Measurements from ENCODE around the gene ZNRF3.

Gene ZNRF3

DNA sequence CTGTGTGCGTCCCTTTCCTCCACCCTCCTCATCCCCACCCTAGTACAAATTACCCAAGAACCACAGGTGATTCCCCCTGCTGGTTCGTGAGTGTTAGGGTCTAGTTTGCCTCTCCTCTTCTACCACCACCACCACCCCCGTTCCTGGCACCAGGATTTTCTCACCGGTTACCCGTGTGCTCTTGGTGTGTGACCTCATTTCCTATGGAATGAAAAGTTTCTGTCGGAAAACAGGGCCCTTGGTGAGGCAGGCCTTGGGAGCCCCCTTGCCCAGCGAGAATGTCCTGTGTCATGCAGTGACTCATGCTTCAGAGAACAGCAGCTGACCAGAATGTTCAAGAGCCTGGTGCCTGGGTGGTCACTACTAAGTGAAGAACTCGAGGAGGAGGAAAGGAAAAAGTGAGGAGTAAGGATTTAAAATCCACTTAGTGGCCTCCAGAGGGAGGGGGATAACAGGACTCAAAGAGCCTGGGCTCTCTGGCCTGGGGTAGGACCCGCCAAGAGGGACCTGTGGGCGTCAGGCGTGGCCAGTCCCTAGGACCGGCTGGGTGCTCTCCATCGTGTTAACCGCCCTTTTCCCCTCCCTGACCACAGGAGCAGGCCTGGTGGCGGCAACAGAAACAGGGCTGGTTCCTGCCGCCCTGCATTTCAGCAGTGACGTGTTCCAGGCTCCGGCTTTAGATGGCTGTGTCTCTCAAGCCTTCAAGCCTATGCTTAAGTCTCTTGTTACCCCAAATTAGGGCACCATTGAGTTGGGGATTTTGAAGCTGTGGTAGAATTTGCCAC, 148.0 kb downstream of the ZNRF3 start:
- no peak overlapping the region for H2BK5ac ChIP-seq (ENCODE audit: low read length)
- no peaks in the 10 kb centered on the region for H3K9me3 ChIP-seq (replicated peaks in 1 of 2; ENCODE audit: control insufficient read depth in 2 of 2, insufficient read depth in 1 of 2, low read depth in 1 of 2, low read length in 2 of 2)
- H3K9ac ChIP-seq (ENCODE audit: low read depth, low read length, poor library complexity), result no peak overlapping the region
- H4K8ac ChIP-seq (ENCODE audit: low read depth, low read length), result no peak overlapping the region
- no peak overlapping the region for H2BK15ac ChIP-seq (ENCODE audit: low read length)
- peak overlapping the region; percentile 45 for H3K27ac ChIP-seq (replicated peaks; ENCODE audit: low read length)
- no peak overlapping the region for H3K4ac ChIP-seq (ENCODE audit: low read length)
- H3K14ac ChIP-seq (ENCODE audit: low read length), result no peak overlapping the region
- H3K4me2 ChIP-seq (ENCODE audit: insufficient read depth, low read length, poor library complexity, severe bottlenecking), result no peak overlapping the region
- no peak overlapping the region for H3K18ac ChIP-seq (ENCODE audit: low read length)
- DNase-seq (ENCODE audit: low spot score), result peak; percentile 55
- no CpG with 5 or more reads among the region's 18 CpGs for WGBS, 2 donors (ENCODE audit: extremely low coverage in 2 of 2, insufficient read length in 2 of 2, insufficient replicate concordance in 1 of 2)
- H3K27me3 ChIP-seq (ENCODE audit: control insufficient read depth in 3 of 3, insufficient read depth in 3 of 3, low read depth in 1 of 3, low read length in 3 of 3), result no peaks in the 10 kb centered on the region
- no peak overlapping the region for H2AK5ac ChIP-seq (ENCODE audit: low read depth, low read length)
- no peak overlapping the region for H3K23ac ChIP-seq (ENCODE audit: low read depth, low read length, poor library complexity)
- peaks cover 1% of the 10 kb centered on the region for H3K79me1 ChIP-seq (ENCODE audit: low read depth, low read length)
- H2BK12ac ChIP-seq (ENCODE audit: low read length), result no peak overlapping the region
- H3K4me3 ChIP-seq (ENCODE audit: low read length in 2 of 2), result no peak overlapping the region
- no peak overlapping the region for H4K91ac ChIP-seq (ENCODE audit: low read depth, low read length, poor library complexity)
- no peak overlapping the region for H2AFZ ChIP-seq (ENCODE audit: low read length)
- peaks cover 2 to 15% of the 10 kb centered on the region in 2 donors for H3K36me3 ChIP-seq (replicated peaks in 1 of 2; ENCODE audit: control insufficient read depth in 2 of 2, insufficient read depth in 2 of 2, low read length in 2 of 2)
- H2BK120ac ChIP-seq (ENCODE audit: low read depth, low read length), result no peak overlapping the region
- H3K4me1 ChIP-seq (ENCODE audit: control insufficient read depth in 2 of 2, insufficient read depth in 1 of 2, low read depth in 1 of 2, low read length in 2 of 2), result peaks cover 17 to 21% of the 10 kb centered on the region in 2 donors

GRCh38 chr22:29032014-29032475, 148.7 kb downstream of the ZNRF3 start:
- Histone ChIP-seq H4K8ac (ENCODE audit: low read depth, low read length) (no peak overlapping the region), H4K91ac (ENCODE audit: low read depth, low read length, poor library complexity) (no peak overlapping the region), H3K4me3 (ENCODE audit: low read length in 2 of 2) (no peak overlapping the region), H3K79me1 (ENCODE audit: low read depth, low read length) (peaks cover 1% of the 10 kb centered on the region), H3K27me3 (ENCODE audit: control insufficient read depth in 3 of 3, insufficient read depth in 3 of 3, low read depth in 1 of 3, low read length in 3 of 3) (no peaks in the 10 kb centered on the region), H2BK12ac (ENCODE audit: low read length) (no peak overlapping the region), H3K27ac (replicated peaks; ENCODE audit: low read length) (no peak overlapping the region), H3K18ac (ENCODE audit: low read length) (no peak overlapping the region), H2BK5ac (ENCODE audit: low read length) (no peak overlapping the region), H3K4me1 (ENCODE audit: control insufficient read depth in 2 of 2, insufficient read depth in 1 of 2, low read depth in 1 of 2, low read length in 2 of 2) (peaks cover 17 to 21% of the 10 kb centered on the region in 2 donors), H3K23ac (ENCODE audit: low read depth, low read length, poor library complexity) (no peak overlapping the region), H2BK15ac (ENCODE audit: low read length) (no peak overlapping the region), H3K9me3 (replicated peaks in 1 of 2; ENCODE audit: control insufficient read depth in 2 of 2, insufficient read depth in 1 of 2, low read depth in 1 of 2, low read length in 2 of 2) (no peaks in the 10 kb centered on the region), H3K14ac (ENCODE audit: low read length) (no peak overlapping the region), H3K4ac (ENCODE audit: low read length) (no peak overlapping the region), H2AK5ac (ENCODE audit: low read depth, low read length) (no peak overlapping the region), H2BK120ac (ENCODE audit: low read depth, low read length) (no peak overlapping the region), H3K4me2 (ENCODE audit: insufficient read depth, low read length, poor library complexity, severe bottlenecking) (no peak overlapping the region), H2AFZ (ENCODE audit: low read length) (no peak overlapping the region), H3K9ac (ENCODE audit: low read depth, low read length, poor library complexity) (no peak overlapping the region), H3K36me3 (replicated peaks in 1 of 2; ENCODE audit: control insufficient read depth in 2 of 2, insufficient read depth in 2 of 2, low read length in 2 of 2) (peaks cover 2 to 9% of the 10 kb centered on the region in 2 donors)
- no peak for DNase-seq (ENCODE audit: low spot score)
- WGBS, 2 donors (ENCODE audit: extremely low coverage in 2 of 2, insufficient read length in 2 of 2, insufficient replicate concordance in 1 of 2), result no CpG with 5 or more reads among the region's 8 CpGs

- H3K23ac ChIP-seq (ENCODE audit: low read depth, low read length, poor library complexity), result no peak overlapping the region
Observed at GRCh38 chr22:29032584-29032983, 149.2 kb downstream of the ZNRF3 start.

GRCh38 chr22:29037340-29037932, 154.1 kb downstream of the ZNRF3 start:
- Histone ChIP-seq H3K4me3 (ENCODE audit: low read length in 2 of 2) (no peak overlapping the region), H3K27me3 (ENCODE audit: control insufficient read depth in 3 of 3, insufficient read depth in 3 of 3, low read depth in 1 of 3, low read length in 3 of 3) (no peaks in the 10 kb centered on the region), H2BK15ac (ENCODE audit: low read length) (no peak overlapping the region), H3K4me1 (ENCODE audit: control insufficient read depth in 2 of 2, insufficient read depth in 1 of 2, low read depth in 1 of 2, low read length in 2 of 2) (peaks cover 0 to 2% of the 10 kb centered on the region in 2 donors), H4K91ac (ENCODE audit: low read depth, low read length, poor library complexity) (no peak overlapping the region), H3K36me3 (replicated peaks in 1 of 2; ENCODE audit: control insufficient read depth in 2 of 2, insufficient read depth in 2 of 2, low read length in 2 of 2) (peaks cover 0 to 8% of the 10 kb centered on the region in 2 donors), H2BK120ac (ENCODE audit: low read depth, low read length) (no peak overlapping the region), H3K4me2 (ENCODE audit: insufficient read depth, low read length, poor library complexity, severe bottlenecking) (no peak overlapping the region), H3K9ac (ENCODE audit: low read depth, low read length, poor library complexity) (no peak overlapping the region), H3K27ac (replicated peaks; ENCODE audit: low read length) (no peak overlapping the region), H3K18ac (ENCODE audit: low read length) (no peak overlapping the region), H3K9me3 (replicated peaks in 1 of 2; ENCODE audit: control insufficient read depth in 2 of 2, insufficient read depth in 1 of 2, low read depth in 1 of 2, low read length in 2 of 2) (no peaks in the 10 kb centered on the region), H3K79me1 (ENCODE audit: low read depth, low read length) (no peaks in the 10 kb centered on the region), H2BK12ac (ENCODE audit: low read length) (no peak overlapping the region), H4K8ac (ENCODE audit: low read depth, low read length) (no peak overlapping the region), H3K14ac (ENCODE audit: low read length) (no peak overlapping the region), H2AK5ac (ENCODE audit: low read depth, low read length) (no peak overlapping the region), H3K23ac (ENCODE audit: low read depth, low read length, poor library complexity) (no peak overlapping the region), H2AFZ (ENCODE audit: low read length) (no peak overlapping the region), H3K4ac (ENCODE audit: low read length) (no peak overlapping the region), H2BK5ac (ENCODE audit: low read length) (no peak overlapping the region)
- no CpG with 5 or more reads among the region's 4 CpGs for WGBS, 2 donors (ENCODE audit: extremely low coverage in 2 of 2, insufficient read length in 2 of 2, insufficient replicate concordance in 1 of 2)
- no peak for DNase-seq (ENCODE audit: low spot score)

More at GRCh38 chr22:29032584-29032983, 149.2 kb downstream of the ZNRF3 start:
- no peaks in the 10 kb centered on the region for H3K9me3 ChIP-seq (replicated peaks in 1 of 2; ENCODE audit: control insufficient read depth in 2 of 2, insufficient read depth in 1 of 2, low read depth in 1 of 2, low read length in 2 of 2)
- no peak overlapping the region for H2BK12ac ChIP-seq (ENCODE audit: low read length)
- H2BK15ac ChIP-seq (ENCODE audit: low read length), result no peak overlapping the region
- peaks cover under 1 to 7% of the 10 kb centered on the region in 2 donors for H3K36me3 ChIP-seq (replicated peaks in 1 of 2; ENCODE audit: control insufficient read depth in 2 of 2, insufficient read depth in 2 of 2, low read length in 2 of 2)
- H2AFZ ChIP-seq (ENCODE audit: low read length), result no peak overlapping the region
- H2BK120ac ChIP-seq (ENCODE audit: low read depth, low read length), result no peak overlapping the region
- H4K91ac ChIP-seq (ENCODE audit: low read depth, low read length, poor library complexity), result no peak overlapping the region
- no peak overlapping the region for H3K4me3 ChIP-seq (ENCODE audit: low read length in 2 of 2)
- H3K27ac ChIP-seq (replicated peaks; ENCODE audit: low read length), result no peak overlapping the region
- no peak overlapping the region for H3K14ac ChIP-seq (ENCODE audit: low read length)
- WGBS, 2 donors (ENCODE audit: extremely low coverage in 2 of 2, insufficient read length in 2 of 2, insufficient replicate concordance in 1 of 2), result no CpG with 5 or more reads among the region's 2 CpGs
- H3K18ac ChIP-seq (ENCODE audit: low read length), result no peak overlapping the region
- H3K79me1 ChIP-seq (ENCODE audit: low read depth, low read length), result peaks cover 1% of the 10 kb centered on the region
- H3K4ac ChIP-seq (ENCODE audit: low read length), result no peak overlapping the region
- H3K9ac ChIP-seq (ENCODE audit: low read depth, low read length, poor library complexity), result no peak overlapping the region
- H3K27me3 ChIP-seq (ENCODE audit: control insufficient read depth in 3 of 3, insufficient read depth in 3 of 3, low read depth in 1 of 3, low read length in 3 of 3), result no peaks in the 10 kb centered on the region
- no peak overlapping the region for H4K8ac ChIP-seq (ENCODE audit: low read depth, low read length)
- no peak overlapping the region for H2BK5ac ChIP-seq (ENCODE audit: low read length)
- no peak for DNase-seq (ENCODE audit: low spot score)
- no peak overlapping the region for H3K4me2 ChIP-seq (ENCODE audit: insufficient read depth, low read length, poor library complexity, severe bottlenecking)
- no peak overlapping the region for H2AK5ac ChIP-seq (ENCODE audit: low read depth, low read length)
- H3K4me1 ChIP-seq (ENCODE audit: control insufficient read depth in 2 of 2, insufficient read depth in 1 of 2, low read depth in 1 of 2, low read length in 2 of 2), result peaks cover 17 to 21% of the 10 kb centered on the region in 2 donors
